NCI-H2196 treated with DMSO at 0.1 percent for 48 hours (cell line): ENCODE measurements around the gene ZFHX3.

ENCODE experiments used
- DNase-seq: peaks from one replicate; lab custom pipeline; 2025; ENCODE audit not compliant: unreplicated experiment; lab: John Stamatoyannopoulos, UW

ZFHX3 gene

DNA sequence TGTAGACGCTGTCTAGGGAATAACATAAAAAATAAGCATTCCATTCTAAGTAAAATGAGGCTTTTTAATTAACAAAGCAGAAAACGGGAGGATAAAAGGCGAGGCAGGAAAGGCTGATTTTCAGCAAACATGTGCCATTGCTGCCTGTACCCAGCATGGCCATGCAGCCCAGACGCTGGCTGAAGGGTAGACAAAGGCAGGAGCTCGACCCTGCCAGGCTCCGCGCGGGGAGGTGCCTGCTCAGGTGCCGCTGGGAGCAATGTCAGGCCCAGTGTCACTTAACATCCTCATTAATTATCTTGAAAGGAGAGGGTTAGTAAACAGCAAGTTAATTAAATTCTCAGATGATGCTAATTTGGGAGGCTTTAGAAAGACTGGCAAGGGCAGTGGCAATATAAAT lies 136.0 kb downstream of the ZFHX3 start:
- DNase-seq = no peak

DNA sequence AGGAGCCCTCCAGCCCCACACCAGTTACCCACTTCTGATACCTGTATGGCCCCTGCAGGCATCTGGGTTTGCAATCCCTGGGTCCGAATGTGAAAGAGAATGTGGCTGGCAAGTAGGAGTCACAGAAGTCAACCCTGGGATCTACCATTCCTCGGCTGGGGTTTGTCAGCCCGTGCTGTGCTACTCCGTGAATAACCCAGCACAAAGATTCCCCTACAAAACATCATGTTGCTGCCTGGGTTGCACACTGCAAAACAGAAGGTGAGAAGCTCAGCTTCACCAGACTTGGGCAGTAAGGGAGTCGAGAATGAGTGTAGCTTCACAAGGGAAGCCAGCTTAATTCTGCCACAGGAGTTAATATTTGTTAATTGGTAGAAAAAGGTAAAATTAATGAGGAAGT lies 137.1 kb downstream of the ZFHX3 start:
- no peak for DNase-seq

GRCh38 chr16:72910381-72910780 lies 137.5 kb downstream of the ZFHX3 start:
- DNase-seq = no peak

DNA sequence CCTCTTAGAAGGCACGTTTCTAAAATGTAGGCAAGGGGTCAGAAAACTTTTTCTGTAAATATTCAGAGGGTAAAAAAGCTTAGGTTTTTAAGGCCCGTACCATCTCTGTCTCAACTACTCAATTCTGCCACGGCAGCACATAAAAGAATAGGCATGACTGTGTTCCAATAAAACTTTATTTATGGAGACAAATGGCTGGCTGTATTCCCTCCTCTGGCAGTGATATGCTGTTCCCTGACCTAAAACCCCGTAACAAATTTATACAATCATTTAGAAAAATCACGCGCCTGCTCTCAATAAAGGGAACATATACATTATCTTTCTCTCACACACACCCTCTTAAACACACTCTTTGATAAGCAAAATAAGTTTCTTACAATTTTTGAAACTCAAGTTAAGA lies 138.7 kb downstream of the ZFHX3 start:
- no peak for DNase-seq

GRCh38 chr16:72908362-72909167 lies 139.4 kb downstream of the ZFHX3 start:
- DNase-seq = no peak

DNA sequence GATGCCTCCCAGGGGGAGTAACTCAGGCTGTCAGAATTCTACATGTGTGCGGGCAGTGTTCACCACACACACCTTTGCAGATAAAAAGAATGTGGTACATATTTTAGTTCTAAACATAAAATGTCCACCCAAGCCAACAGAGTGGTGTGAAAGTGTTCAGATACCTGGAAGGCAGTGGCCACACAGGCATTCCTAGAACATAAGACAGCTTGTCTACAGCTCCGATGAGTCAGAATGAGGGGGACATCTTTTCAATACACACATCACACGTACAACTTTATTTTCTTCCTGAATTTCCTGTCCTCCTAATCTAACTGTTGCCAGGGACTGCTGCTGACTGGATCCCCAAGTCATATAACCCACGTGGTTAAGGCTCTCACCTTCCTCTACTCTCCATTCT lies 142.3 kb downstream of the ZFHX3 start:
- DNase-seq = no peak

GRCh38 chr16:72903176-72903575 lies 144.8 kb downstream of the ZFHX3 start:
- DNase-seq = no peak

DNA sequence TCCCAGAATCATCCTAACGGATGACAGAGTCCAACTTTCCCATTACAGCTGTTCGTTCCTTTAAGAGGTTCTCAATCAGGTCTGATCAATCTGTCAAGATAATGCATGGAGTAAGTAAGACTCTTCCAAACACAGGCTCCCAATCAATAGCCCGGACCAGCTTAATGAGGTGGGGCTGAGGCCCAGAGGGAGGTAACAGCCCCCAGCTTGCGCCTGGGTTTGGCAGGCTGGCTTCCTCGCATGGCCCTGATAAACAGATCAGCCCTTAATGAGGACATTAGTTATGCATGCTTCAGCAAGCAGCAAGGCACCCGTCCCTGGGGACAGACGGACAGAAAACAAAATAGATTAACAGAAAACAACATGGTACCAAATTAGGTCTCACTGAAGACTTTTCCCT lies 145.7 kb downstream of the ZFHX3 start:
- no peak for DNase-seq

- no peak for DNase-seq
Measured at GRCh38 chr16:72901000-72901627, 146.8 kb downstream of the ZFHX3 start.

DNA sequence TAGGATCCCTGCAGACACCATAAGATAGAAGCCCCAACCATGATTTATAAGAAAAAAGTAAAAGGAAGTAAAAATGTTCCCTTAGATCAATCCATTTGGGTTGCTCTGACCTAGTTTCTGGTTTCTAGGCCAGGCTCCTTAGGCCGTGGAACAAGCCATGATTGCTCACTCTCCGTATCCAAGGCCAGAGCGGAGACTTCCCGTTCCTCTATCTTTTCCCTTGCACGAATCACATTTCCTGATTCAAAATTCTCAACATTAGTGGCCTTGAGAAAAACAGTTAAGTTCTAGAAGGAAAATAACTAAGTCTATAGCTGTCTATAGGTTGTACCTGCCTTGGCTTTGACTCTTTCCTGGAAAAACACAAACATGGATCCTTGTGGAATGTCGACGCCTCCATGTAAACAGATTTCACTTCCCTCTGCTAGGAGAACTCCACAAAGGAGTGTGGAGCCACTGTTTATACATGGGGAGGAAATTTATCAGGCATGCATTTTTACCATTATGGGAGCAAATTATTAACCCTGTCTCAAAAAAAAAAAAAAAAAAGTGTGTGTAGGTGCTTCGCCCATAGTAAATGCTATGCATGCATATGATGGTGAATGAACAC lies 149.6 kb downstream of the ZFHX3 start:
- no peak for DNase-seq

DNA sequence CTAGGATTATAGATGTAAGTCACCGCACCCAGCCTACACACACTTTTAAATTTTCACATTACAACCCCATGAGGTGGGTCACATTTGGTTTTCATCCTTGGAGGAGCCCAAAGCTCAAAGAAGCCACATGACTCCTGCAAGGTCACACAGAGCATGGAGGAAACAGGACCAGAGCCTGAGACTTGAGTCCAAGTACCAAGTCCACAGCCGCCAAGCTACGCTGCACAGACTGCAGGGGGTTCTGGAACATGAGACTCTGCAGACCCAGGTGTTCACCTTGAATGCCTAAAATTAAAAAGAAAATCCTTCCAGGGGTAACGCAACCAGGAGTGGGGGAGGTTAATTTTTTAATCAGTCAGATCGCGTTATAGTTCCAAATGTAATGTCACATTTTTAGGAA lies 150.2 kb downstream of the ZFHX3 start:
- DNase-seq = no peak

GRCh38 chr16:72896485-72897118 lies 151.3 kb downstream of the ZFHX3 start:
- no peak for DNase-seq

DNA sequence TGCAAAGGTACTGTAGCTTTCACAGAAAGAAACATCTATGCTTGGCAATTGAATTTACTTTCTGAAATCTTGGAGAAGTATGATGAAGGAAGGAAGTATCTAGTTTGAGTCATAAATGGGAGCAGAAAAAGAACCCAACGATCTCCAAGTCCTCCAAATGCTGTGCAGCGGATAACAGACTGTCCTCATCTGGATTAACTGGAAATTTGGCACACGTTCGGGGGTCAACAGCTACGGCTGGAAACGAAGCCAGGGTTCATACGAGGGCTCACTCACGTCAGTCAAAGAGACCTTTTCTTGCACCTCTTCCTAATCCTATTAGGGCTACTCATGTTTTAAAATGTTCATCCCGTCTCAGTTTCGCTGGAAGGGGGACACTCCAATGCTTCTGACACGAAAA lies 152.0 kb downstream of the ZFHX3 start:
- DNase-seq = no peak

GRCh38 chr16:72894293-72895151 lies 153.4 kb downstream of the ZFHX3 start:
- no peak for DNase-seq

DNA sequence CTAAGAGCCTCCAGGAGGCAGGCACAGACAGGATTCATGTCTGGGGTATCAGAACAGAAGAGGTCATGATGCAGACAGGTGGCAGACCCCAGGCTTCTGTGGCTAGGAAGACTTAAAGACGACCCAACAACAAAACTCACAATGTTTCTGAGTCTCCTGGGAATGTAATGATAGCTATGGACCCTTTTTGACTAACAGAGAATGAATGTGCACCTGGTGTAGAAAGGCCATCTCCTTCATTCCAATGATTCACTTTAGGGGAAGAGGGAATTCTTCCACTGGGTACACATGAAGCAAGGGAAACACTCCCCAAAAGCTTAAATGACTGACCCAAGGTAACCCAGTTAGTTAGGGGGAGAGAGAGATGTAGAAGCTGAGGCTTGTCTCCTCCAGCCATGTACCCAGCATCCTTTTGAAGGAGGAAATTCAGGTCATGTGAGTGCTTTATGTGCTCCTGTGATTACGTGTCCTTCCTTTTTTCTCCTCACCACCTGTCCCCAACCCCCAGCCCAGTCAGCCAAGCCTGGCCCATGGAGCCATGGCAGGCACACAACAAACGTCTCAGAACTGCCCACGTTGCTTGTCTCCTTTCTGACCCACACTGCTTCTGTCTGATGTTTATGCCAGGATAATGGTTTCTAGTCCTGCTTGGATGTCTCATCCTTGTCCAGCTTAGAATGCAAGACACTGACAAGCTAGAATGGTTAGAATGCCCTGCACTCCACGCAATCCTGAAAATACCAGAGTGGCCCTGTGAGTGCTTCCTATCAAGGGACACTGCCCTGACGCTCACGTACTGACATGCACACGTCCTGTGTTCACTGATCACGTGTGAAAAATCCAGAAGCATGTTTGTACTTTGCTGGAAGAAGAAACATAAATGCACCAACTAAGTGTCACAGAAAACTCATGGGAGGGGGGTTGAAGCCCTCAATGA lies 156.4 kb downstream of the ZFHX3 start:
- no peak for DNase-seq

DNA sequence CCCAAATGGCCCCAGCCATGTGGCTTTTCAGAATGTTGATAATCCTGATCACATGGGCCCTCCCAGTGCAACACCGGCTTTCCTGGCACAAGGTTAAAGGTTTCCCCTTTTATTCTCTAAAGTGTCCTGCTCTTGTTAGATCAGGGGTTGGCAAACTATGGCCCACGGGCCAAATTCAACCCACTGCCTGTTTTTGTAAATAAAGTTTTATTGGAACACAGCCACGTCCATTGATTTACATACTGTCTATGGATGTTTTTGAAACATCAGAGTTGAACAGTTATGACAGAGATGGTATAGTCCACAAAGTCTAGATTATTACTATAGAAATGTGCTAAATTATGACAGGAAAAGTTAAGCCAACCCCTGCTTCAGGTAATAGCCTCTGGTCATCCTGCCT lies 157.3 kb downstream of the ZFHX3 start:
- DNase-seq = no peak

DNA sequence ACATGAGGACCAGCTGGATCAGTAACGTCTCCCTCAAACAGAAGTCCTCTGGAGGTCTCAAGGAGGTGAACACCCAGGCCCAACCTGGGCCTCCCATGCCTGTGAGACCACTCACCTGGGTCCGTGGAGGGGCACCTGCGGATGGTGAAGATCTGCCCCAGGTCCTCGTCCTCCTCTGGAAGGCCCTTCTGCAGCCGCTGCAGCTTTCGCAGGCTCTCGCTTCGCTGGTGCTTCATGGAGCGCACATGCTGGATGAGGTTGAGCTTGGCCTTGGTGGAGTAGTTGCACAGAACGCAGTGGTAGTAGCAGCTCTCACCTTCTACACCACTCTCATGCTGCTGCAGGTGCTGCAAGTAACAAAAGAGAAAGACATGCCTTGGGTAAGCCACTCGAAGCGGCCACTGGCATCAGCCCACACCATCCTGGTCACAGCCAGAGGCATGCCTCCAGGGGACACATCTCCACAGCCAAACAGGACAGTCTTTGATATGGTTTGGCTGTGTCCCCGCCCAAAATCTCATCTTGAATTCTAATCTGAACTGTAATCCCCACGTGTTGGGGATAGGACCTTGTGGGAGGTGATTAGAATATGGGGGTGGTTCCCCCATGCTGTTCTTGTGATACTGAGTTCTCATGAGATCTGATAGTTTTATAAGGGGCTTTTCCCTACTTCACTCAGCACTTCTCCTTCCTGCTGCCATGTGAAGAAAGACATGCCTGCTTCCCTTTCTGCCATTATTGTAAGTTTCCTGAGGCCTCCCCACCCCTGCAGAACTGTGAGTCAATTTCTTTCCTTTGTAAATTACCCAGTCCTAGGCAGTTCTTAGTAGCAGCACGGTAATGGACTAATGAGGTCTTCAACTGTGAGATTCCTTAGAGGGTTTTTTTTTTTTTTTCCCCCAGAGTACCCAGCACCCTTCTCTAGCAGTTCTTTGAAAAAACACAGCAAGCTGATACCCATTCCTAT lies 158.0 kb downstream of the ZFHX3 start:
- no peak for DNase-seq

DNA sequence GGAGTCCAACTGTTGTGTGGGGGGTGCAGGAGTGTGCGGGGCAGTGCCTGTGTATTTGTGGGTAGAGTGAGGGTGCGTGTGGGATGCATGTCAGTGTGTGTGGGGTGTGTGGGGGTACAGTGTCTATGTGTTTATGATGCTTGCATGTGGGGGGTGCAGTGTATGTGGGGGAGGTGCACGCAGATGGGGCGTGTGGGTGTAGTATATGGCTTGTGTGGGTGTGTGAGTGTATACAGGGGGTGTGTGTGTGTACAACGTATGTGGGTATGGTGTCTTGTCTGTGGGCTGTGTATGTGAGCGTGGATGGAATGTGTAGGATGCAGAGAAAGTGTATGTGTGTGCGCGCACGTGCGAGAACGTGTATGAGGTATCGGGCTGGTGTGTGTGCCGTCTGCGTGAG lies 160.4 kb downstream of the ZFHX3 start:
- DNase-seq = no peak
